ENCODE results near the gene ITGA5. TPM values are rescaled to one million over a fixed set of nuclear protein-coding genes. Genes with fewer than 3 reads are reported as not detected.
A peak's percentile ranks its signal among the peaks of the same experiment; 100 is the strongest.

Gene ITGA5
- total RNA-seq, 4 donors from 2014 or later = 21.2 to 75.9 (median 29.4) TPM

GRCh38 chr12:54443446-54443845, 24.4 kb upstream of the ITGA5 start:
- H3K4me3 ChIP-seq (ENCODE audit: low read depth, poor library complexity, severe bottlenecking) = no peak overlapping the region
- WGBS, 2 donors = 93 to 94% methylated on average over 4 of the region's 4 CpGs
- DNase-seq (ENCODE audit: low spot score in 2 of 2) = no peak
- intact Hi-C loops (cut with DNase I; ENCODE audit: low total_unique reads) = no loop called here
- no peak for TF ChIP-seq POLR2A (IDR thresholded peaks at IDR 0.05)

DNA sequence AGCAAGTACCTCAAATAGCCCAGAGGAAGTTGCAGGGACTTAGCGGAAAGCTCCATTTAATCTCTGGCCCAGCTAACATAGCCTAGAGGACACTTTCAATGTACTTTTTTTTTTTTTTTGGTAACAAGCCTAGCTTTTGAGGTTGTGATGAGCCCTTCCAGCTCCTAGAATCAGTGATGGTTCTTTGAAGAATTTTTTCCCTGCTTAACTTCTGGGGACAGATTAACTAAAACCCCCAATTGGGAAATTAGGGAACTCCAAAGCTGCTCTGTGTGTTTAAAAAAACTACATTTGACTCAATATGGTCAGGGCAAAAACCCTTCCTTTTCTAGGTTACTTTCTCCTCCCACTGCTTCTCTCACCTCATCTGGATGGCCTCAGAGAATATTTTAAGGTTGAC, 23.9 kb upstream of the ITGA5 start:
- no peak overlapping the region for H3K4me3 ChIP-seq (ENCODE audit: low read depth, poor library complexity, severe bottlenecking)
- TF ChIP-seq, protein P1, sequence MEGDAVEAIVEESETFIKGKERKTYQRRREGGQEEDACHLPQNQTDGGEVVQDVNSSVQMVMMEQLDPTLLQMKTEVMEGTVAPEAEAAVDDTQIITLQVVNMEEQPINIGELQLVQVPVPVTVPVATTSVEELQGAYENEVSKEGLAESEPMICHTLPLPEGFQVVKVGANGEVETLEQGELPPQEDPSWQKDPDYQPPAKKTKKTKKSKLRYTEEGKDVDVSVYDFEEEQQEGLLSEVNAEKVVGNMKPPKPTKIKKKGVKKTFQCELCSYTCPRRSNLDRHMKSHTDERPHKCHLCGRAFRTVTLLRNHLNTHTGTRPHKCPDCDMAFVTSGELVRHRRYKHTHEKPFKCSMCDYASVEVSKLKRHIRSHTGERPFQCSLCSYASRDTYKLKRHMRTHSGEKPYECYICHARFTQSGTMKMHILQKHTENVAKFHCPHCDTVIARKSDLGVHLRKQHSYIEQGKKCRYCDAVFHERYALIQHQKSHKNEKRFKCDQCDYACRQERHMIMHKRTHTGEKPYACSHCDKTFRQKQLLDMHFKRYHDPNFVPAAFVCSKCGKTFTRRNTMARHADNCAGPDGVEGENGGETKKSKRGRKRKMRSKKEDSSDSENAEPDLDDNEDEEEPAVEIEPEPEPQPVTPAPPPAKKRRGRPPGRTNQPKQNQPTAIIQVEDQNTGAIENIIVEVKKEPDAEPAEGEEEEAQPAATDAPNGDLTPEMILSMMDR (IDR thresholded peaks at IDR 0.05) = no peak
- no peak for TF ChIP-seq POLR2A (IDR thresholded peaks at IDR 0.05)
- DNase-seq (ENCODE audit: low spot score in 2 of 2) = no peak
- intact Hi-C loops (cut with DNase I; ENCODE audit: low total_unique reads) = no loop called here
- 59 to 82% methylated on average over 1 of the region's 1 CpG for WGBS, 2 donors

DNA sequence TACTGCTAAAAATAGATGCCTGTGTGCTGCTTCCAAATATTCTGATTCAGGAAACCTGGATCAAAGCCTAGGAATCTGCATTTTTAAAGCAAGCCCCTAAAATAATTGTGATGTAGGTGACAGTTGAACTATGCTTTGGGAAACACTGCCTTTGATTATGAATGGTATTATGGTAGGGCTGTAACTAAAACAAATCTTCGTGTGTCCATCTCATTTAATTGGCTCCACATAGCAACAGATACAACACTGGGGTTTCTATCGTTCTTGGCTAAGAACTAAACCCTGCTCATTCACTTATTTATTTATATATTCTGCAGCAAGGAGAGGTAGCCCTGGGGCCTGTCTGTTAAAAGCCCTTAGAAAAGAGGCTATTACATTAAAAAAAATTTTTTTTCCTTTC, 23.0 kb upstream of the ITGA5 start:
- no peak overlapping the region for H3K4me3 ChIP-seq (ENCODE audit: low read depth, poor library complexity, severe bottlenecking)
- TF ChIP-seq, protein P1 (IDR thresholded peaks at IDR 0.05) = no peak
- WGBS, 2 donors = 24 to 39% methylated on average over 2 of the region's 2 CpGs
- no peak for DNase-seq (ENCODE audit: low spot score in 2 of 2)
- intact Hi-C loops (cut with DNase I; ENCODE audit: low total_unique reads) = no loop called here

GRCh38 chr12:54439521-54440255, 20.6 kb upstream of the ITGA5 start:
- intact Hi-C loops (cut with DNase I; ENCODE audit: low total_unique reads) = loop anchor here (2.0 kb wide), 1 partner anchor 39 kb away; no protein-coding TSS in a partner anchor
- no peak for DNase-seq (ENCODE audit: low spot score in 2 of 2)
- 41 to 43% methylated on average over 10 of the region's 10 CpGs for WGBS, 2 donors

GRCh38 chr12:54439096-54439495, 20.0 kb upstream of the ITGA5 start:
- H3K4me3 ChIP-seq (ENCODE audit: low read depth, poor library complexity, severe bottlenecking) = no peak overlapping the region
- intact Hi-C loops (cut with DNase I; ENCODE audit: low total_unique reads) = no loop called here
- TF ChIP-seq, protein P1 (IDR thresholded peaks at IDR 0.05) = no peak
- TF ChIP-seq POLR2A (IDR thresholded peaks at IDR 0.05) = no peak
- no peak for DNase-seq (ENCODE audit: low spot score in 2 of 2)
- WGBS, 2 donors = 90 to 100% methylated on average over 1 of the region's 1 CpG

More at GRCh38 chr12:54439521-54440255, 20.6 kb upstream of the ITGA5 start:
- no peak overlapping the region for H3K4me3 ChIP-seq (ENCODE audit: low read depth, poor library complexity, severe bottlenecking)
- TF ChIP-seq, protein P1 (IDR thresholded peaks at IDR 0.05) = peak in 1 of 3 donors; percentile 51
- TF ChIP-seq POLR2A (IDR thresholded peaks at IDR 0.05) = no peak

GRCh38 chr12:54438517-54438916, 19.5 kb upstream of the ITGA5 start:
- no peak for TF ChIP-seq POLR2A (IDR thresholded peaks at IDR 0.05)
- TF ChIP-seq, protein P1 (IDR thresholded peaks at IDR 0.05) = no peak
- no peak overlapping the region for H3K4me3 ChIP-seq (ENCODE audit: low read depth, poor library complexity, severe bottlenecking)
- WGBS, 2 donors = 76 to 89% methylated on average over 1 of the region's 1 CpG
- intact Hi-C loops (cut with DNase I; ENCODE audit: low total_unique reads) = no loop called here
- DNase-seq (ENCODE audit: low spot score in 2 of 2) = no peak
